GM18867 (cell line): ENCODE measurements around the gene RPL18.
"Not testable (repeated sequence)": the region's sequence is repeated elsewhere in the genome, so short reads cannot be mapped to it uniquely, and the experiment has no call there.

Experiments used
- ATAC-seq: cut with Tn5 transposase; IDR thresholded peaks from one replicate; pipeline ENCODE4 v1.9.1; 2021; ENCODE audit warnings: mild to moderate bottlenecking, moderate library complexity; ENCODE audit not compliant: unreplicated experiment

The RPL18 gene

GRCh38 chr19:48588670-48589401 is 30.1 kb downstream of the RPL18 start:
- no peak for ATAC-seq

- no peak for ATAC-seq
Measured at GRCh38 chr19:48587387-48587786, 31.6 kb downstream of the RPL18 start.

- no peak for ATAC-seq
Measured at GRCh38 chr19:48582168-48582567, 36.8 kb downstream of the RPL18 start.

- ATAC-seq = no peak
Measured at GRCh38 chr19:48578891-48579290, 40.1 kb downstream of the RPL18 start.

GRCh38 chr19:48577908-48578307 is 41.1 kb downstream of the RPL18 start:
- not testable (repeated sequence) for ATAC-seq

GRCh38 chr19:48575931-48576622 is 42.9 kb downstream of the RPL18 start:
- no peak for ATAC-seq

- ATAC-seq = no peak
Measured at GRCh38 chr19:48573163-48573505, 45.8 kb downstream of the RPL18 start.

GRCh38 chr19:48571378-48572162 is 47.4 kb downstream of the RPL18 start:
- ATAC-seq = no peak

- ATAC-seq = no peak
Measured at GRCh38 chr19:48569814-48570213, 49.2 kb downstream of the RPL18 start.

GRCh38 chr19:48568345-48568886 is 50.6 kb downstream of the RPL18 start:
- no peak for ATAC-seq
